Gastrocnemius medialis (tissue), 4 donors: ENCODE measurements around the gene DNAJC5G. TPM values are rescaled to one million over a fixed set of nuclear protein-coding genes. Genes with fewer than 3 reads are reported as not detected.

Source experiments
- ATAC-seq, 2 donors: fragments of 150-250 bp; one replicate each; pipeline ENCODE4 v1.9.1; 2016
- DNase-seq, 2 donors: peaks; one replicate each; pipeline ENCODE4 v3.0.0-alpha.2; 2019
- H3K27ac ChIP-seq, 4 donors: fragments of 200-600 bp; sonication (generic); 1 replicate in 1 of 4; 2 replicates in 3 of 4; pipeline ENCODE4 v1.5.1; 2016 to 2018; ENCODE audit warnings: mild to moderate bottlenecking in 2 of 4, moderate library complexity in 1 of 4
- H3K27me3 ChIP-seq, 3 donors: fragments of 200-600 bp; sonication (generic) in 2 of 3; 1 replicate in 1 of 3; 2 replicates in 2 of 3; pipeline versions ENCODE4 v1.5.1 to v1.6.0; 2016 to 2019; ENCODE audit warnings: mild to moderate bottlenecking in 1 of 3, moderate library complexity in 1 of 3
- H3K36me3 ChIP-seq, 2 donors: fragments of 200-600 bp; sonication (generic) in 1 of 2; one replicate each; pipeline ENCODE4 v1.5.1; 2017 to 2018
- H3K4me1 ChIP-seq, 2 donors: fragments of 200-600 bp; sonication (generic) in 1 of 2; one replicate each; pipeline ENCODE4 v1.5.1; 2016 to 2017; ENCODE audit warnings: mild to moderate bottlenecking in 2 of 2
- H3K4me3 ChIP-seq, 4 donors: fragments of 200-600 bp; sonication (generic) in 3 of 4; 1 replicate in 1 of 4; 2 replicates in 3 of 4; pipeline ENCODE4 v1.5.1; 2016 to 2019; ENCODE audit warnings: mild to moderate bottlenecking in 2 of 4
- H3K9me3 ChIP-seq, 3 donors: fragments of 200-600 bp; sonication (generic) in 2 of 3; 1 replicate in 1 of 3; 2 replicates in 2 of 3; pipeline ENCODE4 v1.5.1; 2016 to 2019
- CTCF ChIP-seq, 5 experiments: fragments of 450-650 bp in 3 of 5; fragments of 200-600 bp in 2 of 5; sonication (generic) in 2 of 5; IDR thresholded peaks in 4 of 5; conservative IDR thresholded peaks in 1 of 5; 1 replicate in 4 of 5; 2 replicates in 1 of 5; pipeline ENCODE4 v1.5.1; 2016 to 2019; ENCODE audit warnings: antibody characterized with exemption in 5 of 5, mild to moderate bottlenecking in 3 of 5, moderate library complexity in 3 of 5
- POLR2A ChIP-seq, 2 donors: fragments of 450-650 bp; IDR thresholded peaks; one replicate each; pipeline ENCODE4 v1.6.1; 2017; ENCODE audit warnings: antibody characterized with exemption in 2 of 2, mild to moderate bottlenecking in 2 of 2, moderate library complexity in 2 of 2
- in situ Hi-C, 4 donors: fragments of 200-750 bp; cut with MboI; loops; one replicate each; pipeline versions ENCODE4 v1.15.0 to v1.8.0; 2017; ENCODE audit warnings: low sequenced_read_pairs in 4 of 4
- intact Hi-C: fragments of 100-400 bp; cut with DNase I; formaldehyde crosslinking; loops from one replicate; pipeline ENCODE4 v1.15.1; 2023; ENCODE audit warnings: low total_unique reads
- total RNA-seq, 4 donors: library from RNA; depleted of rRNA; stranded (reverse); fragments of >200 nt; gene quantifications; one replicate each; pipeline versions ENCODE4 v1.1.0 to v1.2.3, GENCODE V29; 2016

The DNAJC5G gene
- total RNA-seq, 4 donors from 2014 or later = not detected

- Histone ChIP-seq H3K27ac (no peak overlapping the region), H3K27me3 (no peaks in the 10 kb centered on the region), H3K9me3 (no peaks in the 10 kb centered on the region), H3K36me3 (peaks cover 4 to 91% of the 10 kb centered on the region in 2 donors), H3K4me3 (no peak overlapping the region), H3K4me1 (no peaks in the 10 kb centered on the region)
- no peak for TF ChIP-seq POLR2A (IDR thresholded peaks at IDR 0.05)
- no peak for TF ChIP-seq CTCF (IDR thresholded peaks at IDR 0.05 in 4 of 5, conservative IDR thresholded peaks at IDR 0.05 in 1 of 5)
- in situ Hi-C loops = no loop called here
- no peak for ATAC-seq
- intact Hi-C loops = no loop called here
- no peak for DNase-seq
Observed at GRCh38 chr2:27240406-27240805, 34.8 kb upstream of the DNAJC5G start.

GRCh38 chr2:27241761-27242613 lies 33.2 kb upstream of the DNAJC5G start:
- no peak for DNase-seq
- no peak for ATAC-seq

GRCh38 chr2:27242614-27242951 lies 32.6 kb upstream of the DNAJC5G start:
- Histone ChIP-seq H3K27ac (no peak overlapping the region), H3K27me3 (no peaks in the 10 kb centered on the region), H3K9me3 (no peaks in the 10 kb centered on the region), H3K4me3 (no peak overlapping the region), H3K4me1 (peaks cover 7% of the 10 kb centered on the region in 2 donors), H3K36me3 (peaks cover 2 to 69% of the 10 kb centered on the region in 2 donors)
- ATAC-seq (no peak), DNase-seq (no peak)
- intact Hi-C loops (no loop called here), in situ Hi-C loops (no loop called here)
- TF ChIP-seq POLR2A (IDR thresholded peaks at IDR 0.05) = no peak
- no peak for TF ChIP-seq CTCF (IDR thresholded peaks at IDR 0.05 in 4 of 5, conservative IDR thresholded peaks at IDR 0.05 in 1 of 5)

More at GRCh38 chr2:27241761-27242613, 33.2 kb upstream of the DNAJC5G start:
- intact Hi-C loops = no loop called here
- peaks cover 7% of the 10 kb centered on the region in 2 donors for H3K4me1 ChIP-seq
- H3K36me3 ChIP-seq = peaks cover 4 to 75% of the 10 kb centered on the region in 2 donors
- no peak overlapping the region for H3K27ac ChIP-seq
- no peaks in the 10 kb centered on the region for H3K27me3 ChIP-seq
- no peak for TF ChIP-seq CTCF (IDR thresholded peaks at IDR 0.05 in 4 of 5, conservative IDR thresholded peaks at IDR 0.05 in 1 of 5)
- no peak for TF ChIP-seq POLR2A (IDR thresholded peaks at IDR 0.05)
- H3K4me3 ChIP-seq = no peak overlapping the region
- no peaks in the 10 kb centered on the region for H3K9me3 ChIP-seq
- in situ Hi-C loops = no loop called here

- H3K4me1 ChIP-seq = peaks cover 7% of the 10 kb centered on the region in 2 donors
Observed at GRCh38 chr2:27243391-27244130, 31.7 kb upstream of the DNAJC5G start.

More at GRCh38 chr2:27243391-27244130, 31.7 kb upstream of the DNAJC5G start:
- ATAC-seq (no peak), DNase-seq (no peak)
- TF ChIP-seq POLR2A (IDR thresholded peaks at IDR 0.05) = no peak
- TF ChIP-seq CTCF (IDR thresholded peaks at IDR 0.05 in 4 of 5, conservative IDR thresholded peaks at IDR 0.05 in 1 of 5) = no peak
- intact Hi-C loops (no loop called here), in situ Hi-C loops (no loop called here)
- no peaks in the 10 kb centered on the region for H3K27me3 ChIP-seq
- H3K4me3 ChIP-seq = no peak overlapping the region
- H3K36me3 ChIP-seq = peaks cover 0 to 60% of the 10 kb centered on the region in 2 donors
- no peaks in the 10 kb centered on the region for H3K9me3 ChIP-seq
- H3K27ac ChIP-seq = no peak overlapping the region
